Measurements from ENCODE around the gene ALS2CL. TPM values are rescaled to one million over a fixed set of nuclear protein-coding genes. Genes with fewer than 3 reads are reported as not detected.

Gene ALS2CL
- total and polyA plus RNA-seq, 2 experiments from 2014 or later = 14.4 to 15.2 TPM

GRCh38 chr3:46662771-46663551 lies 30.5 kb downstream of the ALS2CL start:
- H3K4me2 ChIP-seq = peak overlapping the region; percentile 48
- H4K20me1 ChIP-seq (ENCODE audit: insufficient read depth, poor library complexity, severe bottlenecking) = no peaks in the 10 kb centered on the region
- peak; percentile 49 for DNase-seq (ENCODE audit: low spot score)
- H3K27me3 ChIP-seq = no peaks in the 10 kb centered on the region
- no peaks in the 10 kb centered on the region for H3K36me3 ChIP-seq (replicated peaks; ENCODE audit: insufficient read depth, low read depth)
- H3K4me3 ChIP-seq = no peak overlapping the region
- 60% methylated on average over 17 of the region's 17 CpGs for WGBS (ENCODE audit: low lambda C conversion rate, missing lambda C conversion rate)
- no peaks in the 10 kb centered on the region for H3K9me2 ChIP-seq (replicated peaks; ENCODE audit: insufficient read depth)
- TF ChIP-seq EZH2phosphoT487 (IDR thresholded peaks at IDR 0.05; ENCODE audit: low read depth, severe bottlenecking, unreplicated experiment) (no peak), EZH2 (IDR thresholded peaks at IDR 0.05; ENCODE audit: borderline replicate concordance) (no peak), CTCF (IDR thresholded peaks at IDR 0.05; ENCODE audit: poor library complexity) (no peak)
- no peaks in the 10 kb centered on the region for H3K79me2 ChIP-seq
- H3K27ac ChIP-seq = peak overlapping the region; percentile 57
- H3K4me1 ChIP-seq (ENCODE audit: insufficient read depth) = peaks cover 17% of the 10 kb centered on the region
- no peak overlapping the region for H2AFZ ChIP-seq
- no peaks in the 10 kb centered on the region for H3K9me3 ChIP-seq (ENCODE audit: low read depth)

DNA sequence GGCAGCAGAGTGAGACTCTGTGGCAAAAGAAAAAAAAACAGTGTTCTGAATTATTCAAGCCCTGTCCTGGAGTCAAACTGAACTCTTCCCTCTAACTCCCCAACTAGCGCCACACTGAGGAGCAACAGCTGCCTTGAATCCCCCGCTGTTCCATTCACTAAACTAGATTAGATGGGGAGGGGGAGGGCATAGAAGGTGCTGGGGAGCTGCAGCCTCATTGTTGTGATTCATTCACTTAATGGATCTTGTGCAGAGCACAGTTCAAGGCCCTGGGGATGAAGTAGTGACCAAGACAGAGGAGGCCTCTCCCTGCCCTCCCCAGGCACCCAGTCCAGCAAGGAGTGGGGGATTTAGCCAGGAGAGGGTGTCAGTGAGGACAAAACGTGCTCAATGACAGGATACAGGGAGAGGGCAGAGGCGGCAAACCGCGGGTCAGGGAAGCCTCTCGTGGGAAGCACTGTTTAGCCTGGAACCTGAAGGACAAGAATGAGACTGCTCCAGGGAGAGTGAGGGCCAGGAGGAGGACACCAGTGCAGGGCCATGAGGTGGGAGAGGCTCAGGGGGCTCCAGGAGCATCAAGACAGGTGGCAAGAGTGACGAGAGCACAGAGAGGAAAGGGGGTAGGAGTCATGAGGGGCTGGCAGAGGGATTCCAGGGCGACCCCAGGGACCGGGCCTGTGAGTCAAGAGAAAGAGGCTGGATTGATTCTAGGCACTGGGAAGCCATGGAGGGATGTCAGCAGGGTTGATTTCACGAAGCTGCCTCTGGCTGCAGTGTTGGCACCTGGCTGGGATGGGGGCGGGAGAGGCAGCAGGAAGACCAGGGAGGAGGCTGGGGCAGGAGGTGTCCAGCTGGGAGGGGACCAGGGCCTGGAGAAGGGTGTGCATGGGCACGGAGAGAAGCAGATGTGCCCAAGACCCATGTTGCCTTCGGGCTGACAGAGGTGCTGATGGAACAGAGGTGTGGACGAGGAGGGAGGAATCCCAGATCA lies 31.4 kb downstream of the ALS2CL start:
- Histone ChIP-seq H3K9me2 (replicated peaks; ENCODE audit: insufficient read depth) (no peaks in the 10 kb centered on the region), H2AFZ (no peak overlapping the region), H3K4me3 (no peak overlapping the region), H3K36me3 (replicated peaks; ENCODE audit: insufficient read depth, low read depth) (no peaks in the 10 kb centered on the region), H3K4me2 (peak overlapping the region; percentile 48), H3K4me1 (ENCODE audit: insufficient read depth) (peaks cover 17% of the 10 kb centered on the region), H3K79me2 (no peaks in the 10 kb centered on the region), H4K20me1 (ENCODE audit: insufficient read depth, poor library complexity, severe bottlenecking) (no peaks in the 10 kb centered on the region), H3K9me3 (ENCODE audit: low read depth) (no peaks in the 10 kb centered on the region), H3K27me3 (no peaks in the 10 kb centered on the region), H3K27ac (no peak overlapping the region)
- WGBS (ENCODE audit: low lambda C conversion rate, missing lambda C conversion rate) = 77% methylated on average over 15 of the region's 15 CpGs
- no peak for TF ChIP-seq EZH2 (IDR thresholded peaks at IDR 0.05; ENCODE audit: borderline replicate concordance)
- no peak for TF ChIP-seq EZH2phosphoT487 (IDR thresholded peaks at IDR 0.05; ENCODE audit: low read depth, severe bottlenecking, unreplicated experiment)
- no peak for TF ChIP-seq CTCF (IDR thresholded peaks at IDR 0.05; ENCODE audit: poor library complexity)
- no peak for DNase-seq (ENCODE audit: low spot score)

- no peak for DNase-seq (ENCODE audit: low spot score)
- TF ChIP-seq EZH2phosphoT487 (IDR thresholded peaks at IDR 0.05; ENCODE audit: low read depth, severe bottlenecking, unreplicated experiment) = no peak
- no peak for TF ChIP-seq EZH2 (IDR thresholded peaks at IDR 0.05; ENCODE audit: borderline replicate concordance)
- no peak for TF ChIP-seq CTCF (IDR thresholded peaks at IDR 0.05; ENCODE audit: poor library complexity)
- Histone ChIP-seq H3K4me1 (ENCODE audit: insufficient read depth) (peaks cover 17% of the 10 kb centered on the region), H3K27me3 (no peaks in the 10 kb centered on the region), H3K4me2 (no peak overlapping the region), H3K36me3 (replicated peaks; ENCODE audit: insufficient read depth, low read depth) (no peaks in the 10 kb centered on the region), H3K27ac (no peak overlapping the region), H4K20me1 (ENCODE audit: insufficient read depth, poor library complexity, severe bottlenecking) (no peaks in the 10 kb centered on the region), H3K9me3 (ENCODE audit: low read depth) (no peaks in the 10 kb centered on the region), H3K4me3 (no peak overlapping the region), H3K79me2 (no peaks in the 10 kb centered on the region), H2AFZ (no peak overlapping the region), H3K9me2 (replicated peaks; ENCODE audit: insufficient read depth) (no peaks in the 10 kb centered on the region)
- 63% methylated on average over 9 of the region's 9 CpGs for WGBS (ENCODE audit: low lambda C conversion rate, missing lambda C conversion rate)
These were observed 32.6 kb downstream of the ALS2CL start for GRCh38 chr3:46660543-46661523.

All from hepatocyte (in vitro differentiated cells).